ENCODE results near the gene DHX38. TPM values are rescaled to one million over a fixed set of nuclear protein-coding genes. Genes with fewer than 3 reads are reported as not detected.

The DHX38 gene
- total RNA-seq, 3 donors from 2014 or later (not counting 1 experiment from before 2014, with no cell fraction given), result 120 to 124 (median 120) TPM

DNA sequence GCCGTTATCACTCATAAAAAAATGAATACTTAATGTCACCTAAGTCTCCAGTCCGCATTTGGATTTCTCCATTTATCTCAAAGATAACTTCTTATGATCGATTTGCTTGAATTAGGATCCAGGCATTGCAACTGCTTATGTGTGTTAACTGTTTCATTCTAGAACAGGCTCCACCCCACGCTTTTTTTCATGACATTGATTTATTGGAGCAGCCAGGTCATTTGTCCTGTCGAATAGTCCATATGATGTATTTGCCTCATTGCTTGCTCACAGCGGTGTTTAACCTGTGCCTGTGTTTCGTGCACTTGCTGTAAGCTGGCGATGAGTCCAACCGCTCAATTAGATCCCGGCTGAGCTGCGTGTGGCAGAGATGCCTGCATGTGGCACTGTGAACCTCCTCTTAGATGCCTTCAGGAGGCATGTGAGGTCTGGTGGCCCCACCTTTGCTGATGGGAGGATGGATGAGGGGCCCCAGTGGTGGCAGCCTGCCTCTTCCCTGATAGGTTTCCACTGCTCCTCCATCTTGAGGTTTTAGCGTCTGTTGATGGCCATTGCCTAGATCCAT lies 16.4 kb downstream of the DHX38 start:
- H3K36me3 Mint-ChIP-seq, result peaks cover 27% of the 10 kb centered on the region
- 98% methylated on average over 12 of the region's 12 CpGs for WGBS (ENCODE audit: insufficient coverage)
- no peak overlapping the region for H3K27ac ChIP-seq (ENCODE audit: low read length)

DNA sequence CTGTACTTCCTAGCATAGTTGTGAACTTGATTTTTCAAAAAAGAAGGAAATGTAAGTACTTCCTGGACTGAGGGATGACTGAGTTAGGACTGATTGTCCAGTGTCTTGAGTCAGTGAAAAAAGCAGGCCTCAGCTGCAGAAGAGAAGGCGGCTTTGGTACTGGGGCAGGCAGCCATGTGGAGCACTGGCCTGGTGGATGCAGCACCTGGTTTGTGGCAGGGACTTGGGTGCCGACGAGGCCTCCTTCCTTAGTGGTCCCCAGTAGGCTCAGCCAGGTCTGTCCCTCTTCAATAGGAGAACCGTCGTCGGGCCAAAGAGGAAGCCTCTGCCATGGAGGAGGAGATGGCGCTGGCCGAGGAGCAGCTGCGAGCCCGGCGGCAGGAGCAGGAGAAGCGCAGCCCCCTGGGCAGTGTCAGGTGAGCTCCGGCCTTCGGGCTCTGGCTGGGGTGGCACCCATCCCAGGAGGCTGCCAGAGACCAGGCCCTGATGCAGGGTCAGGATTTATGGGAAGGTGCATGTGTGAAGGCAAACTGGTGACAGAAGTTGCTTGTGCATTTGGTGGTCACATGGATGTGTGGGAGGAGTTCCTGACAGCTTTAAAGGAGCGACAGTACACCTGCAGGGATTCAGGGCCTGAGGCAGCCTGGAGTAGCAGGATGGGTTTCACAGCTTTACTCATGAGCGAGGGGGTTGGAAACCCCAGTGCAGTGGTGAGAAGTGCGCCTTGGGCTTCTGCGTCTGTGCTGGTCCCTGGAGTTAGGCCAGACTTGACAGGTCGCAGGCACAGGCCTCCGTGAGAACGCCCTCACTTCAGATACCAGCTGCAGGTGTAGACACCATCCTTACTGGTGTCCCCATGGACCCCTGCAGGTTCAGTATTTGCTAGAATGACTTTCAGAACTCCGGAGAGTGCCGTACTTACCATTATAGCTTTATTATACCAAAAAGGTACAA lies 17.3 kb downstream of the DHX38 start:
- peaks cover 68% of the 10 kb centered on the region for H3K36me3 ChIP-seq (ENCODE audit: control insufficient read depth, insufficient read depth, low read length)
- Mint-ChIP-seq H3K4me3 (no peak overlapping the region), H3K27me3 (ENCODE audit: low read depth in 2 of 2) (no peaks in the 10 kb centered on the region), H3K9me3 (no peaks in the 10 kb centered on the region), H3K27ac (no peak overlapping the region), H3K4me1 (no peaks in the 10 kb centered on the region), H3K36me3 (peaks cover 20% of the 10 kb centered on the region)
- H3K27me3 ChIP-seq (ENCODE audit: control insufficient read depth, insufficient read depth, low read length), result no peaks in the 10 kb centered on the region
- no peaks in the 10 kb centered on the region for H3K4me1 ChIP-seq (ENCODE audit: control insufficient read depth, insufficient read depth, low read length)
- DNase-seq (no peak), ATAC-seq (no peak)
- TF ChIP-seq, protein P1, sequence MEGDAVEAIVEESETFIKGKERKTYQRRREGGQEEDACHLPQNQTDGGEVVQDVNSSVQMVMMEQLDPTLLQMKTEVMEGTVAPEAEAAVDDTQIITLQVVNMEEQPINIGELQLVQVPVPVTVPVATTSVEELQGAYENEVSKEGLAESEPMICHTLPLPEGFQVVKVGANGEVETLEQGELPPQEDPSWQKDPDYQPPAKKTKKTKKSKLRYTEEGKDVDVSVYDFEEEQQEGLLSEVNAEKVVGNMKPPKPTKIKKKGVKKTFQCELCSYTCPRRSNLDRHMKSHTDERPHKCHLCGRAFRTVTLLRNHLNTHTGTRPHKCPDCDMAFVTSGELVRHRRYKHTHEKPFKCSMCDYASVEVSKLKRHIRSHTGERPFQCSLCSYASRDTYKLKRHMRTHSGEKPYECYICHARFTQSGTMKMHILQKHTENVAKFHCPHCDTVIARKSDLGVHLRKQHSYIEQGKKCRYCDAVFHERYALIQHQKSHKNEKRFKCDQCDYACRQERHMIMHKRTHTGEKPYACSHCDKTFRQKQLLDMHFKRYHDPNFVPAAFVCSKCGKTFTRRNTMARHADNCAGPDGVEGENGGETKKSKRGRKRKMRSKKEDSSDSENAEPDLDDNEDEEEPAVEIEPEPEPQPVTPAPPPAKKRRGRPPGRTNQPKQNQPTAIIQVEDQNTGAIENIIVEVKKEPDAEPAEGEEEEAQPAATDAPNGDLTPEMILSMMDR (IDR thresholded peaks at IDR 0.05), result no peak
- intact Hi-C loops (cut with micrococcal nuclease), result no loop called here
- 98% methylated on average over 23 of the region's 23 CpGs for WGBS (ENCODE audit: insufficient coverage)
- H3K27ac ChIP-seq (ENCODE audit: low read length), result no peak overlapping the region
- H3K4me3 ChIP-seq (ENCODE audit: low read length), result no peak overlapping the region
- no peaks in the 10 kb centered on the region for H3K9me3 ChIP-seq (ENCODE audit: control insufficient read depth, insufficient read depth, low read length)

More for the DNA sequence above, 16.4 kb downstream of the DHX38 start:
- Histone ChIP-seq H3K9me3 (ENCODE audit: control insufficient read depth, insufficient read depth, low read length) (no peaks in the 10 kb centered on the region), H3K4me3 (ENCODE audit: low read length) (no peak overlapping the region), H3K4me1 (ENCODE audit: control insufficient read depth, insufficient read depth, low read length) (no peaks in the 10 kb centered on the region), H3K36me3 (ENCODE audit: control insufficient read depth, insufficient read depth, low read length) (peaks cover 77% of the 10 kb centered on the region), H3K27me3 (ENCODE audit: control insufficient read depth, insufficient read depth, low read length) (no peaks in the 10 kb centered on the region)
- H3K9me3 Mint-ChIP-seq, result no peaks in the 10 kb centered on the region
- no peak overlapping the region for H3K4me3 Mint-ChIP-seq
- no peak for DNase-seq
- no peak overlapping the region for H3K27ac Mint-ChIP-seq
- no peak for ATAC-seq
- TF ChIP-seq, protein P1 (IDR thresholded peaks at IDR 0.05), result no peak
- intact Hi-C loops (cut with micrococcal nuclease), result no loop called here
- no peaks in the 10 kb centered on the region for H3K27me3 Mint-ChIP-seq (ENCODE audit: low read depth in 2 of 2)
- no peaks in the 10 kb centered on the region for H3K4me1 Mint-ChIP-seq

DNA sequence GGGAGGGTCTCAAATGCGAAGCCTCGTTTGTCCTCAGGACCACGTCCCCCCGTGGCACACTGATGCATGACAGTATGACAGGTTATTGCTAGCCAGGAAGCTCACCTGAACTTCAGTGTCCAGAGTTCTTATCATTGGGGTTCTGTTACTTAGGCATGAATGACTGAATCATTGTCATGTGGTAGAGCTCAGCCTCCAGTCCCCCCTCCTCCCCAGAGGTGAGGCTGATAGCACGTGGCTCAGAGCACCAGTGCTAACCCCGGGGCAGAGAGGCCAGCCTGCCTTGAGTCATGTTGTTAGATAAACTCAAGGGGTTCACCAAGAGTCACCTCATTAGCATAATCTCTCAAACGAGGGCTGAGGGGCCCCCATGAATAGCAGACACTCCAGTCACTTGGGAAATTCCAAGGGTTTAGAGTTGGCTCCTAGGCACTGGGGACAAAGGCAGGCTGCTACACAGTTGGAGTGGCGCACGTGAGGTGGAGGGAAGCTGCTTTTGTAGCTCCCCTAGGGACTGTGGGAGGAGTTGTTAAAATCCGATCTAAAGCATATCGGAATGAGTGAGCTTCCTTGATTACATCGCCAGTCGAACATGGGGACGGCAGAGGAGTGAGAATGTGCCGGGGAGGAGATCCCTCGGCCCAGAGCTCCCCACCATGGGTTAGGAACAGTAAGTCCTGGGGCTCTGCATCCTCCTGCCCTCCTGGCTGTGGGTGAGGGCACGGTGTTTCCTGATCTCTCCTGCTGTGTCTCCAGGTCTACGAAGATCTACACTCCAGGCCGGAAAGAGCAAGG lies 18.2 kb downstream of the DHX38 start:
- Mint-ChIP-seq H3K9me3 (no peaks in the 10 kb centered on the region), H3K27ac (no peak overlapping the region), H3K27me3 (ENCODE audit: low read depth in 2 of 2) (no peaks in the 10 kb centered on the region), H3K36me3 (peaks cover 13% of the 10 kb centered on the region), H3K4me3 (no peak overlapping the region), H3K4me1 (no peaks in the 10 kb centered on the region)
- DNase-seq (no peak), ATAC-seq (no peak)
- TF ChIP-seq, protein P1 (IDR thresholded peaks at IDR 0.05), result no peak
- Histone ChIP-seq H3K4me3 (ENCODE audit: low read length) (no peak overlapping the region), H3K9me3 (ENCODE audit: control insufficient read depth, insufficient read depth, low read length) (no peaks in the 10 kb centered on the region), H3K27me3 (ENCODE audit: control insufficient read depth, insufficient read depth, low read length) (no peaks in the 10 kb centered on the region), H3K4me1 (ENCODE audit: control insufficient read depth, insufficient read depth, low read length) (no peaks in the 10 kb centered on the region), H3K36me3 (ENCODE audit: control insufficient read depth, insufficient read depth, low read length) (peaks cover 59% of the 10 kb centered on the region), H3K27ac (ENCODE audit: low read length) (no peak overlapping the region)
- intact Hi-C loops (cut with micrococcal nuclease), result no loop called here
- WGBS (ENCODE audit: insufficient coverage), result 95% methylated on average over 19 of the region's 19 CpGs

Data from natural killer cell (primary cell).